Heart left ventricle (tissue), 16 donors: Measurements from ENCODE around the gene MID1. TPM values are rescaled to one million over a fixed set of nuclear protein-coding genes. Genes with fewer than 3 reads are reported as not detected.

ENCODE experiments used
- ATAC-seq, 4 donors: fragments of 200-7000 bp; cut with Tn5 transposase; one replicate each; pipeline ENCODE4 v1.9.1; 2020 to 2022; ENCODE audit warnings: moderate library complexity in 4 of 4, mild to moderate bottlenecking in 3 of 4, moderate number of reproducible peaks in 1 of 4
- DNase-seq, 5 donors: peaks; one replicate each; pipeline ENCODE4 v3.0.0-alpha.2; 2020
- H3K27ac ChIP-seq, 12 donors: fragments of 200-600 bp; sonication (generic) in 4 of 12; one replicate each; pipeline versions ENCODE4 v1.5.0 to v1.8.0; 2016 to 2022; ENCODE audit warnings: mild to moderate bottlenecking in 2 of 12
- H3K27me3 ChIP-seq, 9 donors: fragments of 200-600 bp; sonication (generic) in 2 of 9; one replicate each; pipeline versions ENCODE4 v1.5.1 to v1.8.0; 2016 to 2022; ENCODE audit warnings: mild to moderate bottlenecking in 3 of 9
- H3K36me3 ChIP-seq, 9 donors: fragments of 200-600 bp; sonication (generic) in 2 of 9; one replicate each; pipeline versions ENCODE4 v1.5.0 to v1.8.0; 2018 to 2022; ENCODE audit warnings: mild to moderate bottlenecking in 2 of 9
- H3K4me1 ChIP-seq, 12 donors: fragments of 200-600 bp; sonication (generic) in 4 of 12; one replicate each; pipeline versions ENCODE4 v1.5.0 to v1.8.0; 2016 to 2022; ENCODE audit warnings: mild to moderate bottlenecking in 3 of 12
- H3K4me3 ChIP-seq, 12 donors: fragments of 200-600 bp; sonication (generic) in 4 of 12; one replicate each; pipeline versions ENCODE4 v1.5.0 to v1.8.0; 2017 to 2022; ENCODE audit warnings: mild to moderate bottlenecking in 9 of 12, moderate library complexity in 4 of 12
- H3K9me3 ChIP-seq, 12 donors: fragments of 200-600 bp; sonication (generic) in 4 of 12; one replicate each; pipeline versions ENCODE4 v1.5.0 to v1.8.0; 2016 to 2022; ENCODE audit warnings: mild to moderate bottlenecking in 1 of 12
- POLR2A ChIP-seq, 2 donors: fragments of 450-650 bp; IDR thresholded peaks; one replicate each; pipeline ENCODE4 v1.6.1; 2017; ENCODE audit warnings: antibody characterized with exemption in 2 of 2, mild to moderate bottlenecking in 2 of 2, moderate library complexity in 2 of 2
- WGBS, 4 donors: extraction: QIAGEN DNeasy Blood & Tissue Kit in 2 of 4; methylation state at CpG; one replicate each; pipeline versions ENCODE4 v1.1.5 to v1.1.7; 2013 to 2018; 5-methylcytosine and 5-hydroxymethylcytosine counted together
- intact Hi-C, 10 donors: fragments of 100-400 bp; cut with DNase I; formaldehyde crosslinking; loops; one replicate each; pipeline versions ENCODE4 v1.11.1 to v1.14.2; 2022
- polyA plus RNA-seq, 2 donors: library from polyadenylated mRNA; stranded (reverse); fragments of 200-250 nt; gene quantifications; one replicate each; pipeline ENCODE4 v1.2.3, GENCODE V29; 2013
- total RNA-seq, 9 donors: library from RNA; depleted of rRNA in 2 of 9; stranded (reverse); fragments of >200 nt in 2 of 9; fragmentation: NEBNext Ultra II Directional in 3 of 9; extraction: Animal tissue kit (Norgen Biotek cat#: 25700) in 3 of 9; gene quantifications; one replicate each; pipeline versions ENCODE4 v1.1.0 to v1.2.4, GENCODE V29; 2016 to 2023
- TF ChIP-seq, protein P1 (sequence below), 12 donors: fragments of 200-600 bp; sonication (generic) in 4 of 12; IDR thresholded peaks; one replicate each; pipeline versions ENCODE4 v1.5.0 to v1.8.0; 2018 to 2022; ENCODE audit warnings: antibody characterized with exemption in 12 of 12, mild to moderate bottlenecking in 5 of 12
- donor health status: ischemic (EF 13 %, LVEDD 7.1; RV severe dilation, severe dysfunction).
- donor health status: healthy with polysubstance abuse.
- donor health status: DM: no; HTN: yes; CAD: no.
- donor health status: DM: no; HTN: no; CAD: no.
- donor health status: ischemic (EF 25% LVEDD 6.9; RV normal size, moderate dysfunction).
- donor health status: ischemic (EF 25% LVEDD 5.7; RV mildly dilated, moderate dysfunction).
- donor health status: healthy.
- donor health status: DM: yes; HTN: yes; CAD: no.
- donor health status: ischemic (EF 35%, LVEDD 5.7; RV mildly dilated, moderate dysfunction).
- donor health status: nonischemic (EF 11% LVEDD 7.7; RV severe dilation, severe dysfunction).
- donor health status: DM: yes; HTN: yes; CAD: no.
- donor health status: PGD.
- donor health status: ischemic (EF 29% LVEDD 5.4; RV normal size, mild dysfunction).
- donor health status: nonischemic (EF 23%, LVEDD 6.1; RV moderate dilation, normal function).

MID1 gene
- total and polyA plus RNA-seq, 11 donors: 1.6 to 18.7 (median 4.8) TPM

DNA sequence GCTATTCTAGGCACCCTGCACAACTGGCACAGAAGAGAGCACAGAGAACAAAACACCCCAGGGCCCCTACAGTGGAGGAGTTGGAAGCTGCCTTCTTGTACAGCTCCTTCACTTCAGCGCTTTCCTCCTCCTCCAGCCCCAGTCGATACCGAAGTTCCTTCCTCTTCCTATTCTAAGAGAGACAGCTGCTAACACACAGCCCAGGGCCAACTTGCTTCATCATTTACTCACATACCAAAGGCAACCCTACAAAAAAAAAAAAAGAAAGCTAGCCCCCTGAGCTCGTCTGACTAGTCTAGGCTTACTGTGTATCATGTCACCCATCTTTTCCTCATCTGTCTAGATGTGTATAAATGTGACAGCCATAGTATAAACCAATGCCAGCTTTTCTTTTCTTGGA, 64.5 kb downstream of the MID1 start:
- no peaks in the 10 kb centered on the region for H3K36me3 ChIP-seq
- 47 to 66% (median 51%) methylated on average over 4 of the region's 4 CpGs for WGBS, 4 donors
- ATAC-seq: peak in 2 of 4 donors; percentile 54 to 58
- peak overlapping the region in 5 of 12 donors; percentile 1 to 66 (median 51) for H3K27ac ChIP-seq
- no peaks in the 10 kb centered on the region for H3K27me3 ChIP-seq
- DNase-seq: no peak
- no peak overlapping the region for H3K4me3 ChIP-seq
- no peak for TF ChIP-seq POLR2A (IDR thresholded peaks at IDR 0.05)
- TF ChIP-seq, protein P1, sequence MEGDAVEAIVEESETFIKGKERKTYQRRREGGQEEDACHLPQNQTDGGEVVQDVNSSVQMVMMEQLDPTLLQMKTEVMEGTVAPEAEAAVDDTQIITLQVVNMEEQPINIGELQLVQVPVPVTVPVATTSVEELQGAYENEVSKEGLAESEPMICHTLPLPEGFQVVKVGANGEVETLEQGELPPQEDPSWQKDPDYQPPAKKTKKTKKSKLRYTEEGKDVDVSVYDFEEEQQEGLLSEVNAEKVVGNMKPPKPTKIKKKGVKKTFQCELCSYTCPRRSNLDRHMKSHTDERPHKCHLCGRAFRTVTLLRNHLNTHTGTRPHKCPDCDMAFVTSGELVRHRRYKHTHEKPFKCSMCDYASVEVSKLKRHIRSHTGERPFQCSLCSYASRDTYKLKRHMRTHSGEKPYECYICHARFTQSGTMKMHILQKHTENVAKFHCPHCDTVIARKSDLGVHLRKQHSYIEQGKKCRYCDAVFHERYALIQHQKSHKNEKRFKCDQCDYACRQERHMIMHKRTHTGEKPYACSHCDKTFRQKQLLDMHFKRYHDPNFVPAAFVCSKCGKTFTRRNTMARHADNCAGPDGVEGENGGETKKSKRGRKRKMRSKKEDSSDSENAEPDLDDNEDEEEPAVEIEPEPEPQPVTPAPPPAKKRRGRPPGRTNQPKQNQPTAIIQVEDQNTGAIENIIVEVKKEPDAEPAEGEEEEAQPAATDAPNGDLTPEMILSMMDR (IDR thresholded peaks at IDR 0.05): no peak
- H3K4me1 ChIP-seq: peaks cover 0 to 20% (median 0%) of the 10 kb centered on the region in 12 donors
- no peaks in the 10 kb centered on the region for H3K9me3 ChIP-seq
- intact Hi-C loops: no loop called here

DNA sequence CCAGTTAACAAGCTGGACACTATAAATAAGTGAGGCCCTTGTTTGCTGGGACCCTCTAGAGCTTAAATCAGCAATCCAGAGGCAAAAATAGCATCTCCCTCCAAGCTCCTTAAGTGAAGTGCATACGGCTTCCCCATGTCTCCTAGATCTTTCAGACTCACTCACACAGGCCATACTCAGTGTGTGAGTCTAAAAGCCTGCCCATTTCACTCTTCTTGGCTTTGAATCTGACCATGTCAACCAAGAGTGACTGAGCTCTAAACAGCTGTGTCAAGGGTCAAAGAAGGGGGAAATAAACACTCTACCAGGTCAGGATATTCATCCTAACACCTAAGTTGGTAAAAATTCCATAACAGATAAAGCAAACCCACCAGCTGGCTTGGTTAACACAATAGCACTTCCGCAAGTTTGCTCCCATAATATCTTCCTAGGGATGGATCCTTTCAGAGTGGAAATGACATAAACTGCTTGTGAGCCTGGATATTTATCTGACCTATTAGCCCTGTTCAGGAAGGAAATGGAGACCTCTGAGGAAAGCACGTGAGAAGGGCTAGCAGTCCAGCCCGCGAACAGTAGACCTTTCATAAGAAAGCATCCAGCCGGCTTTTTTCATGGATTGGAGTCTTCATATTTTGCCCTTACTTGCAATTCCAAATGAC, 65.6 kb downstream of the MID1 start:
- WGBS, 4 donors: 38 to 55% (median 51%) methylated on average over 6 of the region's 6 CpGs
- ATAC-seq: peak; percentile 52 to 94 (median 64)
- H3K4me1 ChIP-seq: peaks cover 0 to 20% (median 0%) of the 10 kb centered on the region in 12 donors

DNA sequence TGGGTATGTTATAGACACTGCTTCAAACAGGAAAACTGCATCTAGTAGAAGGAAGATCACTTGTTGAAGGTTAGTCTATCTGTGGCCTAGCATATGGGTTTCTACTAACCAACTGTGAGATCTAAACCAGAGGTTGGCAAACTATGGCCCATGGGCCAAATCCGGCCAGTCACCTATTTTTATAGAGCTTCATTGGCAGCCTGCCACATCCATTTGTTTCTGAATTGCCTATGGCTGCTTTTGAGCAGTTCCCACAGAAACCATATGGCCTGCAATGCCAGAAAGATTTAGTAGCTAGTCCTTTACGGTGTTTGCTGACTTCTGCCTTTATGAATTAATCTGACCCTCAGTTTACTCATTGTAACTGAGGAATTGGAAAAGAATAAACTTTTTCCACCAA, 71.1 kb downstream of the MID1 start:
- H3K27ac ChIP-seq: no peak overlapping the region
- no peaks in the 10 kb centered on the region for H3K9me3 ChIP-seq
- DNase-seq (no peak), ATAC-seq (no peak)
- H3K4me3 ChIP-seq: no peak overlapping the region
- intact Hi-C loops: no loop called here
- H3K27me3 ChIP-seq: peaks cover 0 to 4% (median 0%) of the 10 kb centered on the region in 9 donors
- H3K4me1 ChIP-seq: peaks cover 0 to 6% (median 0%) of the 10 kb centered on the region in 12 donors
- TF ChIP-seq, protein P1 (IDR thresholded peaks at IDR 0.05): no peak
- TF ChIP-seq POLR2A (IDR thresholded peaks at IDR 0.05): no peak
- H3K36me3 ChIP-seq: no peaks in the 10 kb centered on the region
- 42 to 58% (median 49%) methylated on average over 2 of the region's 2 CpGs for WGBS, 4 donors

More for the DNA sequence above, 65.6 kb downstream of the MID1 start:
- TF ChIP-seq, protein P1 (IDR thresholded peaks at IDR 0.05): no peak
- TF ChIP-seq POLR2A (IDR thresholded peaks at IDR 0.05): no peak
- intact Hi-C loops: no loop called here
- H3K9me3 ChIP-seq: no peaks in the 10 kb centered on the region
- peaks cover 0 to 2% (median 0%) of the 10 kb centered on the region in 9 donors for H3K27me3 ChIP-seq
- H3K36me3 ChIP-seq: no peaks in the 10 kb centered on the region
- DNase-seq: peak in 1 of 5 donors; percentile 25
- peak overlapping the region in 10 of 12 donors; percentile 5 to 66 (median 44) for H3K27ac ChIP-seq
- no peak overlapping the region for H3K4me3 ChIP-seq

DNA sequence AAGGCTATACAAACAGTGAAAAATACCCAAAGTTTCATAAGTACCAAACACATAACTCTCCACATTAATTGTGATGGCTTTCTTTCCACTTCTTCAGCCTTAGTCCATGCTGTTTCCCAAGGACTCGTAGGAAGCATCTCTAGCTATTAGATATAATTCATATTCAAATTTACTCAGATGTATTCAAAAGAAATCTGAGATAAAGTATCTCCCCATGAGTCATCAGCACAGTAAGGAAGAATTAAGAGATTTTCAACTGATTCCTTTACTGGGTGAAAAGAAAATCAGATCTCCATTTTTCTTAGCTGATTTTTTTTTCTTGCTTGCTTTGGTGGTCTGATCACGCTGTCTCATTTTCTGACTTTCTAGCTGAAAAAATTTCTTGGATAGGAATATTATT, 71.7 kb downstream of the MID1 start:
- H3K27me3 ChIP-seq: peaks cover 0 to 4% (median 0%) of the 10 kb centered on the region in 9 donors
- H3K4me3 ChIP-seq: no peak overlapping the region
- ATAC-seq (no peak), DNase-seq (no peak)
- H3K36me3 ChIP-seq: no peaks in the 10 kb centered on the region
- WGBS, 4 donors: 63 to 89% (median 80%) methylated on average over 2 of the region's 2 CpGs
- TF ChIP-seq, protein P1 (IDR thresholded peaks at IDR 0.05): no peak
- no peak for TF ChIP-seq POLR2A (IDR thresholded peaks at IDR 0.05)
- H3K27ac ChIP-seq: no peak overlapping the region
- H3K4me1 ChIP-seq: peaks cover 0 to 6% (median 0%) of the 10 kb centered on the region in 12 donors
- intact Hi-C loops: no loop called here
- H3K9me3 ChIP-seq: no peaks in the 10 kb centered on the region
